GM12865 (cell line): ENCODE data around the gene NKIRAS2.

Experiments used
- DNase-seq: peaks from one replicate; pipeline ENCODE4 v3.0.0; 2010; ENCODE audit warnings: low read depth
- H3K4me3 ChIP-seq: 2 replicates; pipeline ENCODE4 v1.5.1; 2011; ENCODE audit warnings: mild to moderate bottlenecking, low read depth, low read length, control low read depth
- CTCF ChIP-seq: IDR thresholded peaks from 2 replicates; pipeline ENCODE4 v1.5.1; 2011; ENCODE audit warnings: low read length, control low read depth, low read depth, inconsistent platforms; ENCODE audit not compliant: insufficient read depth; ENCODE audit errors: missing control alignments

The NKIRAS2 gene

GRCh38 chr17:42019509-42020404 is at the start of gene NKIRAS2:
Gene NKIRAS2, plus strand, starts transcription at chr17:42020090. Its CDS starts 1,488 bp downstream, at chr17:42021578.
- DNase-seq, result peak; percentile 96
- peak; percentile 90 for TF ChIP-seq CTCF
- peak within 1 kb of the TSS; percentile 97 for H3K4me3 ChIP-seq

DNA sequence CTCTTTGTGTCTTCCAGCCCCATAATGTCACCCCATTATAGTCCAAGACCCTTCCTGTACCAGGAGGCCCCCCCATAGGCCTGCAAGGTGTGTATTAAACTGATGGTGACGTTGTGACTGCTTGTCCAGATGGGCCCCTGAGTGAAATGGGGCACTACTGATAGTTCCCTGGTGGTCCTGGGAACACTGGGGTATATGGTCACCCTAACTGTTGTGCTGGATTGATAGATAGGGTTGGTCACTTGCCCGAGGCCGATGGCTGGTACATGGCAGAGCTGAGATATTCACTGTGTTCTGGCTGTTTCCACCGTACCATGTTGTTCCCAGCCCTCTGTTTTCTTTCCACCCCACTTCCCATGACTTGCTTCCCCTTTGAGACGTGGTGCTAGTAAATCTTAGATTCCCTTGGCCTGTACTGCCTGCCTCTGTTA is 49.0 kb upstream of the NKIRAS2 start:
- DNase-seq, result no peak
- TF ChIP-seq CTCF, result no peak
- no peak overlapping the region for H3K4me3 ChIP-seq

DNA sequence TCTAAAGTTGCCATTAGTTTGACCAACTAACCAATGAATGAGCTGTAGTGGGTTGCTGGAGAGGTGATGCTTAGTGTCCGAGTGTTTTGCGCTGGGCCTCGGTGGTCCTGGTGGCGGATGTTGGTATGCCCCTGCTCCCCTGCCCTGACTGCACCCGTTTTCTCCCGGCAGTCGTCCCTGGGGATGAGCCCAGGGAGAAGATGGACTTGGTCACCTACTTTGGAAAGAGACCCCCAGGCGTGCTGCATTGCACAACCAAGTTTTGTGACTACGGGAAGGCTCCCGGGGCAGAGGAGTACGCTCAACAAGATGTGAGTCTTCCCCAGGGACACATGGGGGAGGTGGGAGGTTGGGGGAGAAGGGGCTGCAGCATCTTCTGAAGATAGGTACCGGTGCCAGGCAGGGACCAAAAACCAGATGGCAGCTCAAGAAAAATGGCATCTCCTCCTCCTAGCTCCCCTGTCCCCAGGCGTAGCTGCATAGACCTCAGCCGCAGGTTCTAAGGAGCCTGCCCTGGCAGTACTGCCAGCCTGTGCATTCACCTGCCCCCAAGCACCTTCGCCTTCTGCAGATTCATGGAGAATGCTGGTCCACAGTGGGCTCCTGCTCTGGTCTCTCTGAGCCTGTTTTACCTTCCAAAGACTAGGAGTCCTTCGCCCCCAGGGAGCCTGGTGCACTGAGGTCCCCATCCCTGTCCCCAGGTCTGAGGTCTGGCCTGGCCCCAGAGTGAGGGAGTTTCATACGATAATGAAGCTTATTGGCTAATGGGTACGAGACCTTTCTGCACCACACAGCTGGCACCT is 48.0 kb upstream of the NKIRAS2 start:
- H3K4me3 ChIP-seq, result no peak overlapping the region
- no peak for TF ChIP-seq CTCF
- no peak for DNase-seq

GRCh38 chr17:41972571-41973407 is 47.1 kb upstream of the NKIRAS2 start:
- H3K4me3 ChIP-seq, result no peak overlapping the region
- TF ChIP-seq CTCF, result no peak
- DNase-seq, result peak; percentile 78

GRCh38 chr17:41973408-41973811 is 46.5 kb upstream of the NKIRAS2 start:
- no peak for DNase-seq
- no peak overlapping the region for H3K4me3 ChIP-seq
- TF ChIP-seq CTCF, result no peak

- no peak for DNase-seq
- no peak for TF ChIP-seq CTCF
- no peak overlapping the region for H3K4me3 ChIP-seq
Measured at GRCh38 chr17:41974031-41974430, 45.9 kb upstream of the NKIRAS2 start.
